ENCODE measurements around the gene STK38L. TPM values are rescaled to one million over a fixed set of nuclear protein-coding genes. Genes with fewer than 3 reads are reported as not detected.

The STK38L gene
- total RNA-seq, 3 donors from 2014 or later, result 45.2 to 69.4 (median 53.6) TPM

DNA sequence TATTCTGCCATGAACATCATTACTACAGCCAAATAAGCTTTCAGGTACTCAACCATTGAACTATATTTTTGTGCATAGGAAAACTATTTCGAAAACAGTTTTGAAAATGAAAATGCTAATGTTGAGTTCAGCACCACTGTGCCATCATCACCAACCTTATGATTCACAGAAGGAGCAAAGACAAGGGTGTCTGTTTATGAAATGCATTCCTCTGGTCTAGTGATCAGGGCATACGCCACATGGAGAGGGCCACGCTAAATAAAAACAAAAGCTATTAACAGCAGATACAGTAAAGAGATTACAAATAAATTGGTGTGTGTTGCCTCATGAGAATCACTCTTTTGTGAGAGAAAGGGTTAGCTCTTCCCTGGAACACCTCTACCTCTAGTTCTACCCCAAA, 45.3 kb downstream of the STK38L start:
- H3K36me3 ChIP-seq (ENCODE audit: low read depth), result no peaks in the 10 kb centered on the region
- intact Hi-C loops (cut with DNase I, micrococcal nuclease), result no loop called here
- no peak for ATAC-seq
- H3K9me3 ChIP-seq, result no peaks in the 10 kb centered on the region
- no peak overlapping the region for H3K4me3 ChIP-seq
- no peak for DNase-seq
- TF ChIP-seq, protein P1, sequence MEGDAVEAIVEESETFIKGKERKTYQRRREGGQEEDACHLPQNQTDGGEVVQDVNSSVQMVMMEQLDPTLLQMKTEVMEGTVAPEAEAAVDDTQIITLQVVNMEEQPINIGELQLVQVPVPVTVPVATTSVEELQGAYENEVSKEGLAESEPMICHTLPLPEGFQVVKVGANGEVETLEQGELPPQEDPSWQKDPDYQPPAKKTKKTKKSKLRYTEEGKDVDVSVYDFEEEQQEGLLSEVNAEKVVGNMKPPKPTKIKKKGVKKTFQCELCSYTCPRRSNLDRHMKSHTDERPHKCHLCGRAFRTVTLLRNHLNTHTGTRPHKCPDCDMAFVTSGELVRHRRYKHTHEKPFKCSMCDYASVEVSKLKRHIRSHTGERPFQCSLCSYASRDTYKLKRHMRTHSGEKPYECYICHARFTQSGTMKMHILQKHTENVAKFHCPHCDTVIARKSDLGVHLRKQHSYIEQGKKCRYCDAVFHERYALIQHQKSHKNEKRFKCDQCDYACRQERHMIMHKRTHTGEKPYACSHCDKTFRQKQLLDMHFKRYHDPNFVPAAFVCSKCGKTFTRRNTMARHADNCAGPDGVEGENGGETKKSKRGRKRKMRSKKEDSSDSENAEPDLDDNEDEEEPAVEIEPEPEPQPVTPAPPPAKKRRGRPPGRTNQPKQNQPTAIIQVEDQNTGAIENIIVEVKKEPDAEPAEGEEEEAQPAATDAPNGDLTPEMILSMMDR (IDR thresholded peaks at IDR 0.05), result no peak
- peaks cover 37% of the 10 kb centered on the region for H3K4me1 ChIP-seq (ENCODE audit: low read depth)

DNA sequence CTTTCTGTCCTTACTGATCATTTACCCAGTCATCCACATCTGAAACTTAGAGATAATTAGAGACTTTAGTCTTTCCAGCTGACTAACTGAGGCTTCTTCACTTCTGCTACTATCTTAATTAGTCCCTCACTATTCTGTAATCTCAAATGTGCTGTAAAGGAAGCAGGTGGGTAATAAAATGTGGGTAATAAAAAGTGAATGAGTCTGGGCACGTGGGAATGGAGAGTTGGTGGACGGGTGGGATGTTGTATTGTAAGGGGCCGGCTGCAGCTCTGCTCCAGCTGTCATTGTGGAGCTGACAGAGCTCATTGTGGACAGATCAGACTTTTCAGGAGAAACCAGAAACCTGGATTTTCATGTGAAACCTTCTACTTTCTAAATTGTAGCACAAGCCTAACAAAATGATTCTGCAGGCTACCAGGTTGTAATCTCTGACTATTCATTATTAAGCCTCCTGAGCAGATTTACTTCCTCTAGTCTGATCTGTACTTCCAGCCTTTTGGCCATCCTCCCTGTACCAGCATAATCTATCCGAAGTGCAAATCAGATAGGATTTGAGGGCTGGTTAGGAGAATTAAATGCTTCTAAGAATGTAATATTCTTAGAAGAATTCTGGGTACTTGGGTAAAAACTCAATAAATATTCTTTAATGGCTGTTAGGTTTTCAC, 46.5 kb downstream of the STK38L start:
- ATAC-seq (peak; percentile 83), DNase-seq (no peak)
- peaks cover 37% of the 10 kb centered on the region for H3K4me1 ChIP-seq (ENCODE audit: low read depth)
- no peaks in the 10 kb centered on the region for H3K9me3 ChIP-seq
- H3K36me3 ChIP-seq (ENCODE audit: low read depth), result no peaks in the 10 kb centered on the region
- intact Hi-C loops (cut with DNase I, micrococcal nuclease), result no loop called here
- no peak overlapping the region for H3K4me3 ChIP-seq
- TF ChIP-seq, protein P1 (IDR thresholded peaks at IDR 0.05), result no peak

DNA sequence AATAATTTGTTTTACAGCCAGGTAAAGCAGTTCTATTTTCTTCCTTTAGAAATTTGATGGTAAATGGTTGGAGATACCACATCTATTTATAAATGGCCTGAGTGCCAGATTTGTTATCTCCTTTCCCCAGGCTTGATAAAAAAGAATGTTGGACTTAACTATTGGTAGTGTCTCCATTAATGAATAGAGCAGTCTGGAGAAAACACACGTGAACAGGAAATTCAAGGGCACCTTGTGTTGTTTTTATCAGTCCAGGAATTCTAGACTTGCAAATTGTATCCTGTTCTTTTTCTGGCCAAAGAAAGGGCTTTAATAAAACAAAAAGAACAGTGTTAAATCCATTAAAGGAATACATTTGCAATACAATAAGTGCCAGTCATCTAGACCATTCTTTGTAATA, 47.8 kb downstream of the STK38L start:
- Histone ChIP-seq H3K36me3 (ENCODE audit: low read depth) (no peaks in the 10 kb centered on the region), H3K4me3 (no peak overlapping the region), H3K4me1 (ENCODE audit: low read depth) (peaks cover 37% of the 10 kb centered on the region), H3K9me3 (no peaks in the 10 kb centered on the region)
- TF ChIP-seq, protein P1 (IDR thresholded peaks at IDR 0.05), result no peak
- no peak for ATAC-seq
- intact Hi-C loops (cut with DNase I, micrococcal nuclease), result no loop called here
- DNase-seq, result no peak

DNA sequence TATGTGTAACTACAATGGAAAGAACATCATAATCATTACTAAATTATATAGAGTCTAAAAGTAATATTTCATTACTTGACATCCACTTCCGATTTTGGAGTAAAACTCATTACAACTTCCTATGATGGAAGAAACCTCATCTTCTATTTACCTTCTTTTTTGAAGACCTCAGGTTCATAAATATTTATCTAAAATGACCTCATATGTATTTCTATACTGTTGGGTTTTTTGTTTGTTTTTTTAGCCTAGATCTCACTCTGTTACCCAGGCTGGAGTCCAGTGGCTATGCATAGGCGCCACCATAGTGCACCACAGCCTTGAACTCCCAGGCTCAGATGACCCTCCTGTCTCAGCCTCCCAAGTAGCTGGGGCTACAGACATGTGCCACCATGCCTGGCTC, 48.6 kb downstream of the STK38L start:
- DNase-seq (no peak), ATAC-seq (no peak)
- peaks cover 37% of the 10 kb centered on the region for H3K4me1 ChIP-seq (ENCODE audit: low read depth)
- no peak overlapping the region for H3K4me3 ChIP-seq
- H3K9me3 ChIP-seq, result no peaks in the 10 kb centered on the region
- intact Hi-C loops (cut with DNase I, micrococcal nuclease), result no loop called here
- no peaks in the 10 kb centered on the region for H3K36me3 ChIP-seq (ENCODE audit: low read depth)
- TF ChIP-seq, protein P1 (IDR thresholded peaks at IDR 0.05), result no peak

DNA sequence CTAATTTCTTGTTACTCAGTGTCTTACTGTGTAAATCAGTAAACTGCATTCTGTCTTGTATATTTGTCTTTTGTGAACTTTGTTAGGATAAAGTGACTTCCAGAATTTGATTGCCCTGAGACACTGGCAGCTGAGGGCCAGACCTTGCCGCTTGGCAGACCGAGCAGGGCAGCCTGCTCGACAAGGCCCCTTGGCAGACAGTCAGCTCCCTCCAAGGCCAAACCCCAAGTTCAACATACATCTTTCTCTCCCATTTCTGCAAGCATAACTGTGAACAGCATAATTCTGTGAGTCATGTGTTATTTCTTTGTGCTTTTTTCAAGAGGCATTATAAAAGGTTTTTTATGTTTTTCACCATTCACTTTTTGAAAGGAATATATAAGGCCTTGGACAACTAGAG, 49.4 kb downstream of the STK38L start:
- ATAC-seq, result peak; percentile 58
- Histone ChIP-seq H3K36me3 (ENCODE audit: low read depth) (no peaks in the 10 kb centered on the region), H3K4me1 (ENCODE audit: low read depth) (peaks cover 37% of the 10 kb centered on the region), H3K9me3 (no peaks in the 10 kb centered on the region), H3K4me3 (no peak overlapping the region)
- TF ChIP-seq, protein P1 (IDR thresholded peaks at IDR 0.05), result no peak
- peak in 1 of 3 donors; percentile 41 for DNase-seq
- intact Hi-C loops (cut with DNase I, micrococcal nuclease), result no loop called here

DNA sequence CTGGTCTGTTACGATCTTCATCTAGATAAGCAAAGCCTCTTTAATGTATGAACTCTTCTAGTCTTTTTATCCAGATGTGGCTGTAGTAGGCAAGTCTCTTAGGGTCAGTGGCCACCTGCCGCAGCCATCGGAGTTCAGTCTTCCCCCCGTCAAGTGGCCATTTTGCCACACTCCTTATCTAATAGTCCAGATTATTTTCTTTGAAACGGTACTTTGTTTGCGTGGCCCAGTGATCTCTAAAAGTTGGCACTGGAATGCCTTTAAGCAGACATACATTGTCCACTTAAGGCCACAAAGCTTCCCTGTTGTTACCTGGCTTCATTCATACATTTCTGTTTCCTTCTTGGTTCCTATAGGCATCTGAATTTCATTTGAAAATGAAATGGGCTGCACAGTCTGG, 52.6 kb downstream of the STK38L start:
- TF ChIP-seq, protein P1 (IDR thresholded peaks at IDR 0.05), result no peak
- H3K4me3 ChIP-seq, result no peak overlapping the region

More for the DNA sequence above, 52.6 kb downstream of the STK38L start:
- DNase-seq (no peak), ATAC-seq (no peak)
- Histone ChIP-seq H3K9me3 (no peaks in the 10 kb centered on the region), H3K4me1 (ENCODE audit: low read depth) (peaks cover 15% of the 10 kb centered on the region), H3K36me3 (ENCODE audit: low read depth) (no peaks in the 10 kb centered on the region)
- intact Hi-C loops (cut with DNase I, micrococcal nuclease), result no loop called here

Measured in mucosa of descending colon (tissue), 3 donors.